Spleen (tissue), 7 donors: ENCODE data around the gene C20orf204.

Source experiments
- POLR2A ChIP-seq, 3 donors: fragments of 450-650 bp; IDR thresholded peaks; one replicate each; pipeline ENCODE4 v1.5.1; 2017; ENCODE audit warnings: antibody characterized with exemption in 3 of 3, mild to moderate bottlenecking in 1 of 3
- POLR2AphosphoS5 ChIP-seq, 3 donors: sonication (generic); formaldehyde crosslinking; IDR thresholded peaks; one replicate each; pipeline ENCODE4 v1.5.1; 2017; ENCODE audit warnings: antibody characterized with exemption in 3 of 3
- TF ChIP-seq, protein P1 (sequence below), 11 experiments: fragments of 200-600 bp in 7 of 11; fragments of 450-650 bp in 4 of 11; sonication (generic) in 4 of 11; IDR thresholded peaks in 8 of 11; conservative IDR thresholded peaks in 3 of 11; 1 replicate in 7 of 11; 2 replicates in 4 of 11; pipeline versions ENCODE4 v1.4.0 to v1.8.0; 2016 to 2021; ENCODE audit warnings: antibody characterized with exemption in 11 of 11, inconsistent platforms in 4 of 11, mild to moderate bottlenecking in 1 of 11
- donor health status: DM: no; HTN: no; CAD: no; lungs with moderate emphysema.
- donor health status: DM: no; HTN: no; CAD: no.
- donor health status: DM: no; HTN: no; CAD: no.

DNA sequence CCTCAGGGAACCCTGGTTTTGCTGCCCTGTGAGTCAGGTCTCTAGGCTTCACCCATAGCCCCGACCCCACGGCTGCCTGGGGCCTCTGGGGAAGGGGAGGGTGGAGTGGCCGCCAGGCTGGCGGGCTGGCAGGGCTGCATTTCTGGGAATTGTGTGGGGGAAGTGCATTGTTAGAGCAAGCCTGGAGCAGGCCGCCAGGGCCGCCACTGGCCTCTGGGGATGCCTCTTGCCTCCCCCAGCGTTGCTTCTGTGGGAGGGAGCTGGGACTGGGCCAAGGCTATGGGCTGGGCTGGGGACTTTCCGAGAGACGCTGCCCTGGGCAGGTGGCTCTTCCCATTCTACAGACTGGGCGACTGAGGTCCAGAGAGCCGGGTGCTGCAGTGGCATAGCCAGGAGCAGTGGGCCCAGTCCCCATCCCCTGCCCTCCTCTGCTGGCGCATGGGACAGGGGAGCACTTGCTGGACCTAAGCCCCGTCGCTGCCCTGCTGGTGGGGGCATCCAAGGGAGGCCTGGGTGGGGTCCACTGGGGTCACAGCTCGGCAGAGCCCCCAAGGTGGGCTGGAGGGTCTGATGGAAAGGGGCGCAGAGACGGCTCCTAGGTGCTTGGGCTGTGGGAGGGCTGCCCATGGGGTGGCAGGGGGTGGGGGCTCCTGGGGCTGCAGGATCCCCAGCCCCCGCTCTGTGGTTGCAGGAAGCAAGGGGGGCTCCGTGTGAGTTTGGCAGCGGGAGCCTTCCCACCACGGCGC lies 20.1 kb downstream of the C20orf204 start:
- TF ChIP-seq, protein P1, sequence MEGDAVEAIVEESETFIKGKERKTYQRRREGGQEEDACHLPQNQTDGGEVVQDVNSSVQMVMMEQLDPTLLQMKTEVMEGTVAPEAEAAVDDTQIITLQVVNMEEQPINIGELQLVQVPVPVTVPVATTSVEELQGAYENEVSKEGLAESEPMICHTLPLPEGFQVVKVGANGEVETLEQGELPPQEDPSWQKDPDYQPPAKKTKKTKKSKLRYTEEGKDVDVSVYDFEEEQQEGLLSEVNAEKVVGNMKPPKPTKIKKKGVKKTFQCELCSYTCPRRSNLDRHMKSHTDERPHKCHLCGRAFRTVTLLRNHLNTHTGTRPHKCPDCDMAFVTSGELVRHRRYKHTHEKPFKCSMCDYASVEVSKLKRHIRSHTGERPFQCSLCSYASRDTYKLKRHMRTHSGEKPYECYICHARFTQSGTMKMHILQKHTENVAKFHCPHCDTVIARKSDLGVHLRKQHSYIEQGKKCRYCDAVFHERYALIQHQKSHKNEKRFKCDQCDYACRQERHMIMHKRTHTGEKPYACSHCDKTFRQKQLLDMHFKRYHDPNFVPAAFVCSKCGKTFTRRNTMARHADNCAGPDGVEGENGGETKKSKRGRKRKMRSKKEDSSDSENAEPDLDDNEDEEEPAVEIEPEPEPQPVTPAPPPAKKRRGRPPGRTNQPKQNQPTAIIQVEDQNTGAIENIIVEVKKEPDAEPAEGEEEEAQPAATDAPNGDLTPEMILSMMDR (IDR thresholded peaks at IDR 0.05 in 8 of 11, conservative IDR thresholded peaks at IDR 0.05 in 3 of 11) = peak in 5 of 11 experiments; percentile 10 to 35 (median 30)
- TF ChIP-seq POLR2AphosphoS5 (IDR thresholded peaks at IDR 0.05) (peak; percentile 46 to 86 (median 79)), POLR2A (IDR thresholded peaks at IDR 0.05) (no peak)
